Sigmoid colon (tissue), 7 donors: ENCODE data around the gene LRP2BP. TPM values are rescaled to one million over a fixed set of nuclear protein-coding genes. Genes with fewer than 3 reads are reported as not detected.

Source experiments
- DNase-seq: peaks from one replicate; pipeline ENCODE4 v3.0.0-alpha.2; 2019
- H3K27ac ChIP-seq, 4 donors: fragments of 200-600 bp; sonication (generic); one replicate each; pipeline ENCODE4 v1.5.1; 2016 to 2019; ENCODE audit warnings: mild to moderate bottlenecking in 1 of 4
- H3K27me3 ChIP-seq, 3 donors: fragments of 200-600 bp; sonication (generic); one replicate each; pipeline ENCODE4 v1.5.1; 2019; ENCODE audit warnings: mild to moderate bottlenecking in 1 of 3
- H3K36me3 ChIP-seq, 4 donors: fragments of 200-600 bp; sonication (generic); one replicate each; pipeline ENCODE4 v1.5.1; 2016 to 2019
- H3K4me1 ChIP-seq, 4 donors: fragments of 200-600 bp; sonication (generic); one replicate each; pipeline ENCODE4 v1.5.1; 2017 to 2019
- H3K4me3 ChIP-seq, 4 donors: fragments of 200-600 bp; sonication (generic); one replicate each; pipeline ENCODE4 v1.5.1; 2017 to 2019; ENCODE audit warnings: mild to moderate bottlenecking in 2 of 4, moderate library complexity in 1 of 4
- H3K9me3 ChIP-seq, 4 donors: fragments of 200-600 bp in 3 of 4; sonication (generic) in 3 of 4; one replicate each; pipeline versions ENCODE4 v1.5.1 to v1.6.1; 2013 to 2019
- CTCF ChIP-seq, 4 experiments: fragments of 450-650 bp in 3 of 4; fragments of 200-600 bp in 1 of 4; IDR thresholded peaks; one replicate each; pipeline ENCODE4 v1.5.1; 2016 to 2019; ENCODE audit warnings: antibody characterized with exemption in 4 of 4, mild to moderate bottlenecking in 3 of 4, moderate library complexity in 2 of 4
- EP300 ChIP-seq, 4 donors: sonication (generic); formaldehyde crosslinking; IDR thresholded peaks; one replicate each; pipeline ENCODE4 v1.6.1; 2017; ENCODE audit warnings: antibody characterized with exemption in 4 of 4
- POLR2A ChIP-seq, 2 donors: fragments of 450-650 bp; IDR thresholded peaks; one replicate each; pipeline ENCODE4 v1.6.1; 2016; ENCODE audit warnings: antibody characterized with exemption in 2 of 2, mild to moderate bottlenecking in 2 of 2, moderate library complexity in 2 of 2
- POLR2AphosphoS5 ChIP-seq, 4 donors: sonication (generic); formaldehyde crosslinking; IDR thresholded peaks; one replicate each; pipeline ENCODE4 v1.6.1; 2017; ENCODE audit warnings: antibody characterized with exemption in 4 of 4
- WGBS, 2 donors: extraction: QIAGEN DNeasy Blood & Tissue Kit; methylation state at CpG; one replicate each; pipeline ENCODE4 v1.1.7; 2013; 5-methylcytosine and 5-hydroxymethylcytosine counted together
- intact Hi-C: fragments of 100-400 bp; cut with DNase I; formaldehyde crosslinking; loops from one replicate; pipeline ENCODE4 v1.15.1; 2023
- polyA plus RNA-seq, 3 donors: library from polyadenylated mRNA; stranded (reverse); fragments of 200-250 nt; gene quantifications; one replicate each; pipeline ENCODE4 v1.2.3, GENCODE V29; 2013
- total RNA-seq, 4 donors: library from RNA; depleted of rRNA; stranded (reverse); fragments of >200 nt; gene quantifications; one replicate each; pipeline ENCODE4 v1.1.0, GENCODE V29; 2016
- donor health status: healthy with polysubstance abuse.
- donor health status: Bipolar disorder and iron deficiency.
- donor health status: healthy.

Gene LRP2BP
- total RNA-seq (1 to 10 TPM; 1.8 to 2.6 (median 2.3) TPM), polyA plus RNA-seq (under 1 TPM; 0.16 to 0.60 (median 0.23) TPM)

DNA sequence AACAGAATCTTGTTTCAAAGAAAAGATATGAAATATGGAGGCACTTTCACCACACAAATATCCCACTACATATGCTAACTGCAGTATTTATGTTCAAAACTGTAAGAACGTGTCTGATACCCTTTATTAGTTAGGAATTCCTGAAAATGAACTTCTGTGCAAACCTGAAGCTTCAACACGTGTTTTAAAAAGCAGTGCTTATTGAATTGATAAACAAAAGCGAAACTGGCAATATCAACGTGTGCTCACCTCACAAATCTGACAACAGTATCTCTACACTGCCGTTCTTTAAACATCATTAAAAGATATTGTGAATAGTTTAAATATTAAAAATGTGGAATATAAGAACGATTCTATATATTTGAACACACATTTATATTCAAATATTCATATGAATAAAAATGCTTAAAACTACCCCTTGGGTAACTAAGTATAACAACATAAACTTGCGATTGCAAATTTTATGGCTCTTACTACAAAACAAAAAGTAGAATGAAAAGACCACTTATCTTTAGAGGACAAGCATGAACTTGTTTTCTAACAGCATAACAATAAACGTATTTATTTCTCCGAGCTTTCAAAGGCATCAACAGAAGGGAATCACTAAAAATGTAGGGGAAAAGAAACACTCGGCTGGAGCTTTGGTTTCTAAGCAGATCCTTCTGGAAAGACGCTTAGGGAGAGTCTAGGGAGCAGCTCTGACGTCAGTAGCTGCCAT is at the start of gene LRP2BP:
LRP2BP (minus strand) TSS at position 687 of the 718 bp plus-strand sequence. CDS start 17,738 bp downstream, outside the sequence.
- H3K27me3 ChIP-seq = no peaks in the 10 kb centered on the region
- H3K4me1 ChIP-seq = peaks cover 0 to 38% (median 11%) of the 10 kb centered on the region in 4 donors
- peak within 1 kb of the TSS; percentile 94 to 100 (median 98) for H3K27ac ChIP-seq
- intact Hi-C loops = loop anchor here (2.0 to 10.0 kb wide), 3 partner anchors 49 to 251 kb away; partner anchors contain the start of gene SLC25A4
- TF ChIP-seq POLR2A (IDR thresholded peaks at IDR 0.05) (peak in 1 of 2 donors; percentile 43), CTCF (IDR thresholded peaks at IDR 0.05) (no peak), POLR2AphosphoS5 (IDR thresholded peaks at IDR 0.05) (peak in 1 of 4 donors; percentile 87), EP300 (IDR thresholded peaks at IDR 0.05) (no peak)
- DNase-seq = no peak
- WGBS, 2 donors = 2 to 5% methylated on average over 12 of the region's 12 CpGs
- peaks cover 0 to 13% (median 3%) of the 10 kb centered on the region in 4 donors for H3K36me3 ChIP-seq
- H3K4me3 ChIP-seq = peak within 1 kb of the TSS; percentile 55 to 80 (median 72)
- no peaks in the 10 kb centered on the region for H3K9me3 ChIP-seq

DNA sequence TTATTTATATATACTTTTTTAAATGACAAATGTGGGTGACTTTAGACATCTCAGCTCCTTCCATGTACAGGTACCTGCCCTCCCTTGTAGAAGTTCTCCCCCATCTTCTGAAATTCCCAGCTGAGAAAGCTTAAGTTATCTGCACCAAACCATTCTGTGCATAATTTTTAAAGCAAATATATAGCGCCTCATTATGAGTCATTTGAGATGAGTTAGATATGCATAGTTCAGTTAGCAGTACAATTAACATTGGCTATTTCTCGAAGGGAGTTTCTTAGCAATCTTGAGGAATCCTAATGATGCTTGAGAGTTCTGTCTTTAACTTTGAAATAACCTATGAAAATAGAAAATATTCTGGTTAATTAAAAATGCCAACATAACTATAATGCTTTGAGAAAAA is 49.5 kb upstream of the LRP2BP start:
- intact Hi-C loops = no loop called here
- no peaks in the 10 kb centered on the region for H3K4me1 ChIP-seq
- DNase-seq = no peak
- no peak overlapping the region for H3K4me3 ChIP-seq
- no peak overlapping the region for H3K27ac ChIP-seq
- H3K9me3 ChIP-seq = no peaks in the 10 kb centered on the region
- WGBS, 2 donors = 89 to 91% methylated on average over 2 of the region's 2 CpGs
- TF ChIP-seq EP300 (IDR thresholded peaks at IDR 0.05) (no peak), POLR2AphosphoS5 (IDR thresholded peaks at IDR 0.05) (no peak), CTCF (IDR thresholded peaks at IDR 0.05) (no peak)
- no peaks in the 10 kb centered on the region for H3K36me3 ChIP-seq
- no peaks in the 10 kb centered on the region for H3K27me3 ChIP-seq

- no peaks in the 10 kb centered on the region for H3K4me1 ChIP-seq
- H3K27ac ChIP-seq = no peak overlapping the region
- no peaks in the 10 kb centered on the region for H3K27me3 ChIP-seq
- DNase-seq = no peak
- no peak for TF ChIP-seq CTCF (IDR thresholded peaks at IDR 0.05)
- no peak for TF ChIP-seq EP300 (IDR thresholded peaks at IDR 0.05)
- no peak for TF ChIP-seq POLR2AphosphoS5 (IDR thresholded peaks at IDR 0.05)
- TF ChIP-seq POLR2A (IDR thresholded peaks at IDR 0.05) = no peak
- H3K4me3 ChIP-seq = no peak overlapping the region
- intact Hi-C loops = no loop called here
- H3K9me3 ChIP-seq = no peaks in the 10 kb centered on the region
- H3K36me3 ChIP-seq = no peaks in the 10 kb centered on the region
- 89 to 93% methylated on average over 2 of the region's 2 CpGs for WGBS, 2 donors
Observed at GRCh38 chr4:185441479-185441878, 45.8 kb upstream of the LRP2BP start.

GRCh38 chr4:185437809-185438208 is 42.1 kb upstream of the LRP2BP start:
- H3K36me3 ChIP-seq = no peaks in the 10 kb centered on the region
- no peak for DNase-seq
- H3K27ac ChIP-seq = no peak overlapping the region
- intact Hi-C loops = no loop called here
- H3K4me3 ChIP-seq = no peak overlapping the region
- TF ChIP-seq CTCF (IDR thresholded peaks at IDR 0.05) (no peak), EP300 (IDR thresholded peaks at IDR 0.05) (no peak), POLR2AphosphoS5 (IDR thresholded peaks at IDR 0.05) (no peak), POLR2A (IDR thresholded peaks at IDR 0.05) (no peak)
- no peaks in the 10 kb centered on the region for H3K4me1 ChIP-seq
- no peaks in the 10 kb centered on the region for H3K27me3 ChIP-seq
- H3K9me3 ChIP-seq = no peaks in the 10 kb centered on the region
